Stimulated activated CD4-positive, alpha-beta T cell treated with anti-CD3 and anti-CD28 coated beads, TNF-alpha, amount 100 ng/mL, for 24 hours (primary cell): Measurements from ENCODE around the gene VPS8.
"Not testable (repeated sequence)": the region's sequence is repeated elsewhere in the genome, so short reads cannot be mapped to it uniquely, and the experiment has no call there.

Experiments used
- DNase-seq, 3 experiments: peaks; one replicate each; pipeline ENCODE4 v3.0.0-alpha.2; 2020; ENCODE audit warnings: low read depth in 3 of 3

VPS8 gene

GRCh38 chr3:184868477-184868876, 56.5 kb downstream of the VPS8 start:
- no peak for DNase-seq

DNA sequence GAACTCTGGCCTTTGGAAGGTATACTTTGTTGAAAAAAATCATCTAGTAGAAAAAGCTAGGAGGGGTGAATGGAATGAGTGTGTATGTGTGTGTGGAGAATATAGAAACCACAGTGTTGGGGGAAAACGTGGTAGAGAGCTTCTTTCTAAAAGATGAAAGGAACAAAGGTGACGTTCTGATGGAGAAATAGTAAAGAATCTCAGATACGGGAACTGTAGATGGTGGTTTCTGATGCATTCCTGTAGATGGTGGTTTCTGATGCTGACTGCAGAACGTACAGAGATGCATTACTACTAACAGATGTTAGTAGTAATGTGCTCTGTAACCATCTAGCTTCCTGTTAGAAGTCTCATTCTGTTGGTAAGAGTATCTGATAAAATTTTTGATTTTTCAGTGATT, 60.2 kb downstream of the VPS8 start:
- DNase-seq = no peak

DNA sequence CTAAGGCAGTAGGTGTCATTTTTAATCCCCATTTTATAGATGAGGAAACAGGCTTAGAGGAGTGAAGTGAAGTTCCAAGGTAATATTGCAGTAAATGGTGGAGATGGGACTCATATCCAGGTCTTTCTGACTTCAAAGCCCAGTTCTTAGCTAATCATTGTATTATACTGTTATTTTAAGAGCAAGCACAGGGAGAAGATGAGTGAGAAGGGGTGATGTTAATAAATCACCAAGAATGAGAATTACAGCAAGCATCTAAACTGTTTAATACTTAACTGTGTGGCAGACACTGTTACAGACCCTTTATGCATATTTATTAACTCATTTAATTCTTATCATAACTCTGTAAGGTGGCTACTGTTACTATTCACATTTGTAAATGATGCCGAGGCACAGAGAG, 61.2 kb downstream of the VPS8 start:
- DNase-seq = no peak

DNA sequence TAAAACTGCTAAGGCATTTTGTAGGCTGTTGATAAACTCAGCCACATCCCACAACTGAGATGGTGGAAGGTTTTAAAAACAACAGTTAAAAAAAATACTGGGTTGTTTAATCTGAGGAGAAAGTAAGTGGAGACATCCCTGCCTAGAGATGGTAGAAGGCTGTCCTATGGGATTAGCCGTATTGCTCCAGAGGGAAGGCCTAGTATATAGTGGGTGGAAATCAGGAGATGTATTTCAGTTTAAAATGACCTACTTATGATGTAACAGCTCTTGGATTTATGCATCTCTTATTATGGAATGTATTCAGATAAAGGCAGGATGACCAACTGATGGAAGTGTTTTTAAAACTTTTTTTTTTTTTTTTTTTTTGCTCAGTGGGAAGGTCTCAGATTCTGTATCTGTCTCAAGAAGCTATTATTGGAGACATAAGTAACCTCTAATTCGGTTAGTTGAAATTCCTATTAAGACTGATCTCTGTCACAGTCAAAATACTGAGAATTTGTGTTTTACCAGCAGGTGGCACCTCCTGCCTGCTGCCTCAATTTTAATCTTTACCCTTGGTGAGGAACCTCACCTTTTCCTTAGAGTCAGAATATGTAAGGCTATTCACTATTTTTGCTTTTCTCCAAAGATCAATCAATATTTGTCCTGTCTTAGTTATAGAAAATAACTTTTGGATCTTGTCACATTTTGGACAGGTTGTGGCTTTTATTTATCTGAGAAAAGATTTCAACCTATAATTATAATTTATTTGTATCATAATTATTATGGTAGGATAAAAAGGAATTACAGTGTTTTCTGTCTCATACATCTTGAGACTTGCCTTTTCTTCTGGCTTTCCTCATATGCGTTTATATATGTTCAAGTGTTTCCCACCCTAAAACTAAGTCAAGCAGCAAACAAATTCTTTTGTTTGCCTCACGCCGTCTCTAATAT, 63.0 kb downstream of the VPS8 start:
- no peak for DNase-seq

- no peak for DNase-seq
These were observed 68.5 kb downstream of the VPS8 start for GRCh38 chr3:184880276-184881019.

DNA sequence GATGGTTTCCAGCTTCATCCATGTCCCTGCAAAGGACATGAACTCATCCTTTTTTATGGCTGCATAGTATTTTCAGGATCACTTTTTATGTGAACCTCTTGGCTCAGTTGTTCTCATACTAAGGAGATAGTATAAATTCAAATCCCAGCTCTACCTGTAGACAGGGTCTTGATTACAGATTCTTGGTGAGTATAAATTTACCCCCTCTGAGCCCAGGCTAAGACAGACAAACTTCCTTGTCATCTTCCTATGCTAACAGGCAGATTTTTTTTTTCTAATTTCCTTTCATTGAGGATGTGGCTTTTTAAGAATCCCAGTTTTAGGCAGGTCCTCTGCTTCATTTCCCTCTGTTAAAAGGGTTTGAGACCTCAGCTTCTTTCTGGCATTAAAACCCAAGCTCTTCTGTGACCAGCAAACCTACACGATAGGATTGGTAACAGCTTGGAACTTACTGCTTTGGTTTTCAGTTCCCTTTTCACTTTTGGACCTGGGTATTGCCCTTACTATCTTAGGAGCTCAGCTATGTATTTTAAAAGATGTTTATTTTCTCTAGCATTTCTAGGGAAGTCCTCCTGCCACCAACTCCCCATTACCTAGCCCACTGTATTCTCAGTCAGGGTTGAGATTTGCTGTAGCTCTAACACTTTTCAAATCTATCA, 72.5 kb downstream of the VPS8 start:
- DNase-seq = no peak

DNA sequence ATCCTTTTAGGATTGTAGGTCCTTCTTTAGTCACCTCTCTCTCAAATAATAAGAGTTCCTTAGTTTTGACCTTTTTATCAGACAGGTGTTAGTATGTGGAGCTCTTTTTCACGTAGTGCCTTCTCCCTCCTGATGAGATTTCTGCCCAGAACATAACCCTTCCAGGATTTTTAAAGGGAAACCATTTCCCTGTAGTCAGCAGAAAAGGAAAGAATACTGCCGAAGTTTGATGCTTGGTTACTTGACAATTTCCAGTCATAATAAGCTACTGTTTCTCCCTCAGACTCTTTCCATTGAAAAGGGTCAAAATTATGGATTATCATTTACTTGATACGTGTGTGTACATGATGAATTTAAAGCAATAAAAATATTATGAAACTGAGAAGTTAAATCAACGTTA, 73.1 kb downstream of the VPS8 start:
- no peak for DNase-seq

DNA sequence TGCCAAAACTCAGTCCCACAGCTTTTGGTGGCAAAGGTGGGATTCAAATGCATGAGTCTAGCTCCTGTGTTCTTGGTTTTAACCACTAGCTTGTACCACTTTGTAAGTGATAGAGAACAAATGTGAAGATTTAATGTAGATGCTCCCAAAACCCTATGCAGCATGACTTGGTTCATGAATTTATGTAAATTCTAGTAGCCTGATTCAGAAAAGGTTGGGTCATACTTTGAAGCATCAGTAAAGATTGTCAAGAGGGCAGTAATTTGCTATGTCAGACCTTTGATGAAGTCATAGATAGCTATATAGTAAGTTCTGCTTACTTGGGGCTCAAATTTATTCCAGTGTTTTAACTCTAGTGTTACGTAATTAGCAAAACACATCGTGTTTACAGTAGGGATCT, 75.6 kb downstream of the VPS8 start:
- DNase-seq = no peak

GRCh38 chr3:184889312-184889904, 77.4 kb downstream of the VPS8 start:
- DNase-seq = no peak

- DNase-seq = no peak
These were observed 82.1 kb downstream of the VPS8 start for GRCh38 chr3:184894051-184894450.

DNA sequence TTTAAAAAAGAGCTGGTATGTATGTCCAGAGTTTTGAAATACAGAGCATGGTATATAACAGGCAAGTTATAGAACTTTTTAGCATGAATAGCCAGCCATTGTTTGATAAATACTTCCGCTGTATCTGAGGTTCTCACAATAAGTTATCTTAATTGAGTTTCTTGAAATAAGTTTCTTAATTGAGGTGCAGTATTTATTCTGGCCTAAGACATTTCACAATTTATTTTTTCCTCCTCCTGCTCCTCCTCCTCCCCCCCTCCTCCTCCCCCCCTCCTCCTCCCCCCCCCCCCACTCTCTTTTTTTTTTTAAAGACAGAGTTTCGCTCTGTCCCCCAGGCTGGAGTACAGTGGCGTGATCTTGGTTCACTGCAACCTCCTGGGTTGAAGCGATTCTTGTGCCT, 83.4 kb downstream of the VPS8 start:
- no peak for DNase-seq

DNA sequence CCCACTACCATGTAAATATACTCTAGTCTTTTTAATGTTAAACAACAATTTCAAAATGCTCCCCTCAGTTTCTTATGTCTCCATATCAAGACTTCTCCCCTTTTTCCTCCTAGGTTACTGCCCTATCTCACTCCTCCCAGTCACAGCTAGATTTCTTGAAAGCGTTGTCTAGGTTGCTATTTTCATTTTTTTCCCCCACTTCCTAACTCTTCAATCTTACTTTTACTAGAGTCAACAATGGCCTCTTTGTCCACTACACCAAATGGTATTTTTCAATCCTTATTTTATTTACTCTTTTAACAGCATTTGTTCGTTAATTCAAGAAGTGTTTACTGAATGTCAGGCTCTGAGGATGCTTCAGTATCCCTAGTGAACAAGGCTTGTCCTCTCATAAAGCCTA, 84.4 kb downstream of the VPS8 start:
- DNase-seq = no peak

DNA sequence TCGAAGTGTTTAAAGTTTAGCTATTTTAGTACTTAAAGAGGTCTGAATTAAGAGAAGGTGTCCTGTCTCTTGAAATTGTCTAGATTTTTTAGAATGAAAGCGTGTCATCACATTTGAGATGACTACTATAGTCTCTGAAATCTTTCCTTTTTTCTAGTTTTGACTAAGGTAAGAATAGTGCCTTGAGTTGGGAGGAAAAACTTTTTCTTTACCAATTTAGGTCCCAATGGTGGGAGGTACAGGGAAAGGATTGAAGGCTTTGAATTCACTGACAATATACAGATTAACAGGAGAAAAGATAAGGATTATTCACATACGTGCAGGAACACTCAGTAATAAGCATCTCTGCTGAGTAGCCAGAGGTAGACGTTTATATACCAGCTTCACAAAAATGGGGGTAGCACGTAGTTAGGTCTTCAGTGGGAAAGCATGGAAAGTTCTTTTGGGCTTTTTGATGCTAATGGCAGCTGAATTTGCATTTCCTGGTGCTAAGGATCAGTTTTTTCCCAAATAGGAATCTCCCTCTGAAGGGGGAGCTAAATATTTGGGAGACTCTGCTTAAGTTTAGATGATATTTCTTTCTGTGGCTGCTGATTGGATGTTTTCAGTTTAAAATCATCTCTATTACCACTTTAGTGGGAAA, 88.1 kb downstream of the VPS8 start:
- DNase-seq = no peak

DNA sequence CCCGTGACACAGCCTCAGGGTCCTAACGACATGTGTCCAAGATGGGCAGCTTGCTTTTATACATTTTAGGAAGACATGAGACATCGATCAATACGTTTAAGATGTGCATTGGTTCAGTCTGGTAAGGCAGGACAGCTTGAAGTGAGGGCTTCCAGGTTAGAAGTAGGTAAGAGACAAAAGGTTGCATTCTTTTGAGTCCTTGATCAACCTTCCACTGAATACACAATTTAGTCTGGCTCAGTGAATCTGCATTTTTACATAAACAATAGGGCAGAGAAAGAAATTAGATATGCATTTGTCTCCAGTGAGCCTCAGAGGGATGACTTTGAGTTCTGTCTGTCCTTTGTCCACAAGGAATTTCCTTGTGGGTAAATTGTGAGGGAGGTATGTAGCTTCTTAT, 95.1 kb downstream of the VPS8 start:
- DNase-seq = not testable (repeated sequence)

- no peak for DNase-seq
These were observed 96.0 kb downstream of the VPS8 start for GRCh38 chr3:184907681-184908649.

- no peak for DNase-seq
These were observed 96.9 kb downstream of the VPS8 start for GRCh38 chr3:184908859-184909258.

DNA sequence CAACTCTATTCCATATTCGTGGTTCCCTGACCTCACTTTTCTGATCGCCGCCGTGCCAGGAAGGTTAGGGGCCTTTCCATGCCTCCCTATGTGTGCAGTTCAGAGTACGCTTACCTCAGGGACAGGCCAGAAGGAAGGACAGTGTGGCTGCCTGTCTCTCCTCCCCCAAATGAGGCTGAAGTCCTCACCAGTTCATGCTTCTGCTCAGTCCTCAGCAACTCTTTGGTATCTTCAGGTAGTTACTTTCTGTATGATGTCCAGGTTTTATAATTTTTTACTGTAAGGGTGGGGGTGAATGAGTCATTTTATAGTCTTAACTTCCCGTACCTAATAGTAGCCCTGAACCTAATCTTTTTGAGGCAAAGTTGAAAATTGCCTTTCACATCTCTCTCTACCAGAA, 98.7 kb downstream of the VPS8 start:
- no peak for DNase-seq

DNA sequence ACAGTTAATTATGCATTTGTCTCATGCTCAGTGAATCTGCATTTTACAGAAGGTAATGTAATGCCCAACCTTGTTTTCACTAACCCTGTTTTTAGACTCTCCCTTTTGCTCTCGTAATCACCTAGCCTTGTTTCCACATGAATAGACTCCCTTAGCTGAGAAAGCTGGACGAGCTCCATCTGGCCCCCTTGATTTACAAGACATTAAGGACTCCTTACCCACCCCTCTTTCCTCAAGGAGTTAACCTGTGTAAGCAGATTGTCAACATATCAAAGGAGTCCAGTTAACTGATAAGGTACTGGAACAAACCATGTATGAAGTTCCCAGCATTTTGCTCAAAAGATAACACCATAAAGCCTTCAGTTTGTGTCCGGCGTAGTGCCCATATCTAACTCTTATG, 99.6 kb downstream of the VPS8 start:
- no peak for DNase-seq

GRCh38 chr3:184912163-184912562, 100.2 kb downstream of the VPS8 start:
- no peak for DNase-seq

- DNase-seq = no peak
These were observed 102.7 kb downstream of the VPS8 start for GRCh38 chr3:184914628-184915027.
